ENCODE results near the gene TICAM1. TPM values are rescaled to one million over a fixed set of nuclear protein-coding genes. Genes with fewer than 3 reads are reported as not detected.

The TICAM1 gene
- total and polyA plus RNA-seq, 2 of the 8 experiments (the other 6 are each of a cell fraction or from before 2014, with no cell fraction given): 0.41 to 0.65 TPM

GRCh38 chr19:4867534-4868285 is 36.2 kb upstream of the TICAM1 start, which contains the start of gene PLIN3 (continued):
- no peak for TF ChIP-seq CHD7 (IDR thresholded peaks at IDR 0.05; ENCODE audit: insufficient replicate concordance, low read length)
- no peak for TF ChIP-seq NANOG (IDR thresholded peaks at IDR 0.05; ENCODE audit: insufficient read depth, low read depth, low read length, poor library complexity, severe bottlenecking)
- no peak for TF ChIP-seq ATF2 (IDR thresholded peaks at IDR 0.05; ENCODE audit: low read length)
- no peak; the same call in 1 of the 2 replicates for TF ChIP-seq PHF8 (conservative IDR thresholded peaks at IDR 0.05; ENCODE audit: low read depth, low read length)
- peak; percentile 68 for TF ChIP-seq KDM4A (IDR thresholded peaks at IDR 0.05; ENCODE audit: low read depth, low read length, severe bottlenecking)
- TF ChIP-seq BACH1 (IDR thresholded peaks at IDR 0.05; ENCODE audit: low read length): no peak
- 0 out of 2 replicates have a peak, but pooled peaks have one; percentile 68 for TF ChIP-seq SP4 (IDR thresholded peaks at IDR 0.05; ENCODE audit: low read length)

All from H1 (cell line).